ENCODE data around the gene JOSD1.
A peak's percentile ranks its signal among the peaks of the same experiment; 100 is the strongest.

Gene JOSD1

DNA sequence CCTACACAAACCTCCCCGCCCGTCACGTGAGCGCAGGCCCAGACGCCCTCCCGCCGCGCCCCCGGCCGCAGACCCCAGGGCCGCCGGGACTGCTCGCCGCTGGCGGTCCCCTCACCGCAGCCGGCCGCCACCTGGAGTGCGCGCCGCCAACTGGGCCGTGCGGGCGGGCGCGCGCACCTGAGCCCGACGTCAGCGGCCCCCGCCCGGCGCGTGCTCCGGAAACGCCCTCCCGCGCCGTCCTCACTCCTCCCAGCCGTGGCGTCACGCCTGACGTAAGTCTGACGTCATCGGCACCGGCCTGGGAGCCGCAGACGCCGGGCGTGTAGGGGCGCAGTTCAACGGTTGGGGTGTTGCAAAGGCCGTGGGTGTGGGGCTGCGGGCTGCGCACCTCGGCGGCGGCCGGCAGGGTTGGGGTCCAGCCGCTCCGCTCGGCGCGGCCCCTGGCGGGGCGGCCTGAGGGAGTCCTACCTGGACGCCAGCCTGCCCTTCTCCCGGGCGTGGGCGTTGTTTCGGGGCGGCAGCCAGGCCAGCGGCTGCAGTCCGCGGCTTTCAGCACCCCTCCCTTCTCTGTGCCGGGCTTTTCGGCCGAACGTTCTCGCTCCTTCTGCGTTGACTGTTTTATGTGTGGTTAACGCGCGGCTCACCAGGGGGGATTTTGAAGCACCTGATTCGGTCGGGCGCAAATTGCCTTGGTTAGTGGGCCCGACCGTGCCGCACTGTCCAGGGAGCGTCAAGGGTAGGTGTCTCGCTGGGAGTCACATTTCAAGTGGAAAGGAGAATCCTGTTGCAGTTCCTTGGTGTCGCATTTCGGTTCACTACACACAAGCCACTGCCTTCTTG is at the start of gene JOSD1:
Gene JOSD1, minus strand, starts transcription at position 155 of the 840 bp plus-strand sequence. CDS start 956 bp downstream, outside the sequence.
- DNase-seq = peak; percentile 98 to 99

GRCh38 chr22:38750104-38750503 is 49.4 kb upstream of the JOSD1 start:
- no peak for DNase-seq

DNA sequence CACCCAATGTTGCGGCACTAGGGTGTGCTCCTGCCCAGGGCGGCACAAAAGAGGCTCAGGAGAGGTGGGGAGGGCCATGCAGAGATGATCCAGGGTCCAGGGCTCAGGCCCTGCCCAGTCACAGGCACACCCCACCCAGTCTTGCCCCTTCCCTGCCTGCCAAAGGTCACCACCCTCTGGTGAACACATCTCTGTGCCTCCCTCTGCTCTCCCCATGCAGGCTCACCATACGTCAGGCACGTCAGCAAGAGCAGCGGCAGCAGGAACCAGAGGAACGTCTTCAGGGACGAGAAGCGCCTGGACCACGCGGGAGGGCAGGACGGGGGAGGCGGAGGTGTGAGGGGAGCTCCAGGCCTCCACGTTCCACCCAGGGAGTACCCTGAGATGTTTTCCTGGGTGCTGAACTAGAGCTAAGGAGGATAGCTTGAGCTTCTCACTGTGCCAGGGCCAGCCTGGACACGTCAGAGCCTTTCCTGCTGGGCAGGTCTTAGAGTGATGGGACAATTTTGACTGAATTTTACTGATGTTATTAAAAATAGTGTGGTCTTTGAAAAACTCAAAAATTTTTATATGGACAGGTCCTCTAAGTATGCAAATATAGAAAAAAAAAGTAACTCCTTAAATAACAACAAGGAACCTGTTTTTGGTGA is 47.9 kb upstream of the JOSD1 start:
- no peak for DNase-seq

DNA sequence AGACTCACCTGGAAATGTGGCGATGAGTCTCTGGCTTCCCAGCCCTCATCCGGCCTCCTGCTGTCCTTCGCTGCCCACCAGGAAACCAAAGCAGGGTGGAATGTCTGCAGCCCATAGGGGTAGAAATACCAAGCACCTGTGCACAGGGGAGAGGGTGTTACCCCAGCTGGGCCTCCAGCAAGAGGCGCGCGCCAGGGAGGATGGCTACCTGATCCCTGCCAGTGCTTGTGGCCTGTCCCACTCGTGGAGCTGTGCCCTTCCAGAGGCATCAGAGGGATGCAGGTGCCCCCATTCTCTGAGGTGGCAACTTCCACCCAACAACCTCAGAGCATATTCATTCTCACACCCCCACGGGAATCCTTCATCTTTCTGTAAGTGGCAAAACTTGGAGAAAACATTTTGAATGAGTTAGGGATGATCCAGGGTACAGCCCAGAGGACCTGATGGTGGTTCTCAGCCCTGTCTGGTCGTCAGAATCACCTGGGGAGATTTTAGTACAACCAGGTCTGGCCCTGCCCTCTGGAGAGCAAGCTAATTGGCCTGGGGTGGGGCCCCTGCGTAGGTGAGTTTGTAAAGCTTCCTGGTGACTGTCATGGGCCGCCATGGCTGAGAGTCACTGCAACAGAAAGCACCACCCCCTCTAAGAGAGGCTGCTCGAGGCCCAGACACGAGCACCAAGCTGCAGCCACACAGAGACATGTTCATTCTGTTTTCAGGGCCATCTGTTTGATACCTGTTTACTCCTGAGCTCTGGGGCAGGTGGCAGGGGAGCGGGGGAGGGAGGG is 45.1 kb upstream of the JOSD1 start:
- no peak for DNase-seq

GRCh38 chr22:38744981-38745380 is 44.2 kb upstream of the JOSD1 start:
- DNase-seq = no peak

DNA sequence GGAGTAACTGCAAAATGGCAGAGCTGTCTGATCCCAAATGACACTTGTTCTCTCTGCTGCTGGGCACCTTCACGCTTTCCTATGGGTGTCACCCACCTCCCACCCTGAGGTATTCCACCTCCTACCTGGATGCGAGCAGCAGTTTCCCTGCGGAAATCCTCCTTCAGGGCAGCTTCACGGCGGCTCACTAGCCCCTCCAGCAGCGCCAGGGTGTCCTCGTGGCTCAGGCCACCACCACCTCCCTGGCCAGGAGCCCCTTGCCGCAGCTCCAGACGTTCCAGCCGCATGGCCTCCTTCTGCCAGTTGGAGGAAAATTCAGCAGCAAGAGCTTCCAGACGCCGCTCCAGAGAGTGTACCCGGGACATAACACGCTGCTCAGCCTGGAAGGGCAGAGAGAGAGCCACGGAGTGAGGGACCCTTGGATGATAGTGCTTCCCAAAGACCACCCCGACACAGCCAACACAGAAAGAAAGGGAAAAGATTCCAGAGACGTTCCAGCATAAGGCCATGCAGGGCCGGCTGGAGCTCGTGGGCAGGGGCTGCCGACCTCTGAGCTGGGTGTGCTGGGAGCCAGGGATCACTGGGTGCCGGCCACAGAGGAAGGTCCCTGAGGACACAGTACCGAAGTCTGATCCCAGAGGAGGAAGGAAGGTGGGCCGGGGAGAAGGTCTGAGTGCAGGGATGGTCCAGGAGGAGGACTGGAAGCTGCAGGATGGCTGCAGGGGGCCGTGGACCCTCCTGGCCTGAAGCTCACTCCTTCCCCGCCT is 41.6 kb upstream of the JOSD1 start:
- DNase-seq = no peak

GRCh38 chr22:38741576-38741975 is 40.8 kb upstream of the JOSD1 start:
- no peak for DNase-seq

DNA sequence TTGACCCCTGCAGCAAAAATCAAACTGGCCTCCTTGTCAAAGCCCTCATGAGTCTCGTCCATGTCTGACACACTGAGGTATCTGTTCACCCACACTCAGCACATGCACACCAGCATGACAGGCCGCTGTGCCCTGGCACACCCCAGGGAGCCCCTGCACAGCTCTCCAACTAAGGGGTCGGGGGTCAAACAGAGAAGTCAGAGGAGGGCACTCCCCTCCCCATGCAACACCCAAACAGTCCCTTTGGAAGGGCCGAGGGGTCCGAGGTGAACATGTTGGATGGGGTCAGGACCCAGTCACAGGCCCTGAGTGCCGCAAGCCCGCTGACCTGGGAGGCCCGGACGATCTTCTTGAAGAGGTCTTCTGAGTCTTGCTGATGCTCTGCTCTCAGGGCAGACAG is 40.4 kb upstream of the JOSD1 start:
- no peak for DNase-seq

GRCh38 chr22:38740754-38741153 is 40.0 kb upstream of the JOSD1 start:
- no peak for DNase-seq

DNA sequence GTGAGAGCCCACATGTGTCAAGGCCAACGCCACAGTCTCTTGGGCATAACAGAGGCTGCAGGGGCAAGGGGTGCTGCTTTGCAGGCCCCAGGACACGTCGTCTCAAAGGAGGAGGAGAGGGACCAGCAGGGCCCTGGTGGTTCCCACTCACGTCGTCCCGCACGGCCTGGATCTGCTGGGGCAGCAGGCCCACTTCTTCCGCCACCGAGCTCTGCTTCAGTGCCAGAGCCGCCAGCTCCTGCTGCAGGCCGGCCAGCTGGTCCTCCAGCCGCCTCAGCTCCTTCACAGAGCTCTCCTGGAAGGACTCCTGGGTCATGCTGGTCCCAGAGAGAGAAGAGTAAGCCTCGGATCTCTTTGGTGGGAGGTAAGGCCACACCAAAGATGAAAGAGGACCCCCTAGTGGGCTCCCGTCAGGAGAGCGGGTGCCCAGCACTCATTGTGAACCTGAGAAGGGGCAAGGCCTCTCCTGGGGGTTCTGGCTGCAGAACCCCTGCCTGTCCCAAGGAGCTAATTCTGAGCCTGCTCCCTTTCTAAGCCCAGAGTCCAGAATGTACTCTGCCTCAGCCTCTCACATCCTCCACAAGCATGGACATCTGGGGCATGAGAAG is 39.5 kb upstream of the JOSD1 start:
- DNase-seq = no peak

- no peak for DNase-seq
These were observed 38.7 kb upstream of the JOSD1 start for GRCh38 chr22:38739300-38740055.

DNA sequence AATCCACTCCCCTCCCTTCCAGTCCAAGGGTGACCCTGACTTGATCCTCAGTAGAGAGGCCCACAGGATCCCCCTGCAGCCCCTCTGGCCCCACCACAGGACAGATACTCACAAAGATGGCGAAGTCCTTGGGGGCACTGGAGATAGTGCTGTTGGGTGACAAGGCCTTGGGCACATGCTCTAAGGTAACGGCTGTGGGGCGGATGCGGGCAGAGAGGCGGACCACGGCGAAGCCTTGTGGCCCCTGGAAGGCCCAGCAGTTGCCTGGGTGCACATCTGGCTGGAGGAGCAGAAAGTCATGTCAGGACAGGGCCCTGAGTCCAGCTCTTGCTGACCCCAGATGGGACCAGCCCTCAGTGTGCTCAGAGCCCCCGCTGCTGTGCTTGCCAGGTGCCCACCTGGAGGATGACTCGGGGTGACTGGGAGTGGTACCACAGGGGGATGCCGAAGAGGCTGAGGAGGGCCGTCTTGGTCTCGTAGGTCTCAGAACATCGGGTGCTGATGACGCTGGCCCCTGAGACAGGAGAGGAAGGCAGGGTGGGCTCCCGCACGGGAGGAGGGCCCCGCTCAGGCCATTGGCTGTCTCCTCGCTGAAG is 37.8 kb upstream of the JOSD1 start:
- DNase-seq = no peak

DNA sequence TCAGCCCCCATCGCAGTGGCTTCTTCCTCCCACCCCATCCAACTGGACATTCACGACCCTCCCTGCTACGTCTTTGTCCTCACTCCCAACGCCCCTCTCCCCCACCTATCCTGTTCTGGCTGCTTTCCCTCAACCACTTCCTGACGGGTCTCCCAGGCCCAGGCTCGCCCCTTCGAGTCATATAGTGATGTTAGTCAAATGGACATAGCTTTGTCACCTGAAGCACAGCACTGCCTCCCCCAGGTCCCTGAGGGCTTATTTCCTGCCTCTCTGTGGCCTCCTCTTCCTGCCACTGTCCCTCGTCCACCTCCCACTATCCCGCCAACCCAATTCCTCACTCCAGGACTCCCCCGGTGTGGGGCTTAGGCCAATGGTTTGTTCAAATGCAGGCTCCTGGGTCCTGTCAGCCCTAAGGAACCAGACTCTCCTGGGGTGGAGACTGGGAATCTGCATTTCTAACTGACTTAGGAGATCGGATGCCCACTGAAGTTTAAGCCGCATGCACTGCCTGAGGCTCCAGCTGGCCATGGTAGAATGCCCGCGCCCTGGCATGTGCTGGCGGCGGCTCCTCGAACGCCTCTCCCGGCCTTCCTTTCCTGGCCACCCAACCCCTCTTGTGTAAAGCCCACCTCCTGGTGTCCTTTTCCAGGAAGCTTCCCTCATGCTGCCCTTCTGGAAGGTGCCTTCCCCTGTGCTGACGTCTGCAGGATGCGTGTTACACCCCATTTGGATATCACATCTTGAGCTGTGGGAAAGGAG is 36.7 kb upstream of the JOSD1 start:
- peak in 1 of 2 experiments; percentile 27 for DNase-seq

- peak in 1 of 2 experiments; percentile 34 for DNase-seq
These were observed 35.5 kb upstream of the JOSD1 start for GRCh38 chr22:38736257-38736570.

DNA sequence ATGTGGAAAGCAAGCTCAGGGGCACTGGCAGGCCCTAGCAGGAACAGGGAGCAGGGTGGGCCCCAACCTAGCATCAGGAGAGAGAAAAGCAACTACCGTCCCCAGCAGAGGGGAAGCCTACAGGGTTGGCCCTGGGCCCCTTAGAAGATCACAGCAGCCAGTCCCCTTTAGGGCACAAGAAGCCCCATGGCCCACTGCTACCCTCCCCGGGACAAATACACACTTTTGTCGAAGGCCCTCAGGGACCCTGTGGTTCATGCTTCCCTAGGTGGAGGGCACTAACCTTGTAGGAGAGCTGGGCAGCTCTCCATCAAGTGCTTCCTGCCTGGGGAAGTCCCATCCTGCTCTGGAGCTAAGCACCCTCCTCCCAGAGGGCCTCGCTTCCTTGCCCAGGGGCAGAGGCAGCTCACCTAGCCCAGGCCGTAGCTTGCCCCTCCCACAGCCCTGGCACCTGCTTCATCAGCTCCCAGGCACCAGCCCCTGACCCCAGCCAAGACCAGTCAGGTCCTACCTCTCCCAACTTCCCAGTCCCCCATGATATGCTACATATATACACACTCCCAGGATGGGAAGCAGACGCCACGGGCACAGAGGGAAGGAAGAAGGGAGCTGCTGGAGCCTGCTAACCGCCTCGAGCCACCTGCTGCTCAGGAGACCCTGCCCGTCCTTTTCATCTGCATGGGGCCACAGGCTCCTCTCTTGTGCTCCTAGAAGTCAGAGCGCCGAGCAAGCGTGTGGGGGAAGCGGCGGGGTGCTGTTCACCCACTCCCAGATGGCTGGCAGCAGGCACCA is 34.9 kb upstream of the JOSD1 start:
- peak in 1 of 2 experiments; percentile 39 for DNase-seq

DNA sequence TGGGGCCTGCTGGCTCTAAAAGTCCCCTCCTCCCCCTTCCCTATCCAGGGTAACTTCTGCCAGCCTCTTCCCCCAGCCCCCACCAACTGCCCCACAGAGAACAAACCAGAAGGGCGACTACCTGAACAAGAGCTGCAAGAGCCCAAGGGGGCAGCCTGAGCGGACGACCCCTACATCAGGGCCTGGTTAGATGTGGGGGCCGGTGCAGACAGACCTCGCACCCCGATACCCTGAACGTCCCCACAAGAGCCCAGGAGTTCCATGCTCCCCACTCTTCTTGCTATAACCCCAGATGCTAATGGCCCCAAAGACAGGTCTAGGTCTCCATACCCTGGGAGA is 34.4 kb upstream of the JOSD1 start:
- DNase-seq = no peak

GRCh38 chr22:38734421-38735100 is 33.8 kb upstream of the JOSD1 start:
- DNase-seq = no peak

- DNase-seq = peak in 1 of 2 experiments; percentile 31
These were observed 33.1 kb upstream of the JOSD1 start for GRCh38 chr22:38733724-38734381.

GRCh38 chr22:38733329-38733723 is 32.6 kb upstream of the JOSD1 start:
- DNase-seq = peak; percentile 73 to 74

Measured in activated T-cell treated with anti-CD3 and anti-CD28 coated beads, Interleukin-2, amount 50 U/mL, for 48 hours (primary cell).